ENCODE measurements around the gene STYXL2.

Gene STYXL2

DNA sequence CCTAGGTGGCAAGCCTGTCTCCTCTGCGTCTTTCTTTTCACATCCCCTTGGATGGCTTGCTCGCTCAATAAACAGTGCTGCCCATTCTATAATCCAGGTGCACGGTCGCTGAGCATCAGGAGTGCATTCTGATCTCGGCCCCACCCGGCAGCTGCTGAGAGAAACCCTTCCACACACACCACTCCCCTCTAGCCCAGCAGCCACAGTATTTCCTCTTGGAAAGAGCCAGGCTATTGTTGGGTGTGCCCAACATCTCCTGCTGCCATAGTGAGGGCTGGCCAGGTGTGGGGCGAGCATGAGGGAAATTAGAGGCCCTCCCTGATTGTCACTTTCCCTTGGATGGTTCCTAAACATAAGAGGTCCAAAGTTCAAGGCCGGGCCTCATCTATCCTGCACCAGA, 28.4 kb upstream of the STYXL2 start:
- no peak for DNase-seq (ENCODE audit: extremely low read depth, low read depth)
- TF ChIP-seq, protein P1, sequence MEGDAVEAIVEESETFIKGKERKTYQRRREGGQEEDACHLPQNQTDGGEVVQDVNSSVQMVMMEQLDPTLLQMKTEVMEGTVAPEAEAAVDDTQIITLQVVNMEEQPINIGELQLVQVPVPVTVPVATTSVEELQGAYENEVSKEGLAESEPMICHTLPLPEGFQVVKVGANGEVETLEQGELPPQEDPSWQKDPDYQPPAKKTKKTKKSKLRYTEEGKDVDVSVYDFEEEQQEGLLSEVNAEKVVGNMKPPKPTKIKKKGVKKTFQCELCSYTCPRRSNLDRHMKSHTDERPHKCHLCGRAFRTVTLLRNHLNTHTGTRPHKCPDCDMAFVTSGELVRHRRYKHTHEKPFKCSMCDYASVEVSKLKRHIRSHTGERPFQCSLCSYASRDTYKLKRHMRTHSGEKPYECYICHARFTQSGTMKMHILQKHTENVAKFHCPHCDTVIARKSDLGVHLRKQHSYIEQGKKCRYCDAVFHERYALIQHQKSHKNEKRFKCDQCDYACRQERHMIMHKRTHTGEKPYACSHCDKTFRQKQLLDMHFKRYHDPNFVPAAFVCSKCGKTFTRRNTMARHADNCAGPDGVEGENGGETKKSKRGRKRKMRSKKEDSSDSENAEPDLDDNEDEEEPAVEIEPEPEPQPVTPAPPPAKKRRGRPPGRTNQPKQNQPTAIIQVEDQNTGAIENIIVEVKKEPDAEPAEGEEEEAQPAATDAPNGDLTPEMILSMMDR (IDR thresholded peaks at IDR 0.05; ENCODE audit: low read depth, low read length, missing control alignments): no peak
- no peak overlapping the region for H3K4me3 ChIP-seq (replicated peaks; ENCODE audit: low read depth, low read length)

GRCh38 chr1:167066333-167067122, 27.3 kb upstream of the STYXL2 start:
- DNase-seq (ENCODE audit: extremely low read depth, low read depth): no peak
- H3K4me3 ChIP-seq (replicated peaks; ENCODE audit: low read depth, low read length): no peak overlapping the region
- TF ChIP-seq, protein P1 (IDR thresholded peaks at IDR 0.05; ENCODE audit: low read depth, low read length, missing control alignments): peak; percentile 97

DNA sequence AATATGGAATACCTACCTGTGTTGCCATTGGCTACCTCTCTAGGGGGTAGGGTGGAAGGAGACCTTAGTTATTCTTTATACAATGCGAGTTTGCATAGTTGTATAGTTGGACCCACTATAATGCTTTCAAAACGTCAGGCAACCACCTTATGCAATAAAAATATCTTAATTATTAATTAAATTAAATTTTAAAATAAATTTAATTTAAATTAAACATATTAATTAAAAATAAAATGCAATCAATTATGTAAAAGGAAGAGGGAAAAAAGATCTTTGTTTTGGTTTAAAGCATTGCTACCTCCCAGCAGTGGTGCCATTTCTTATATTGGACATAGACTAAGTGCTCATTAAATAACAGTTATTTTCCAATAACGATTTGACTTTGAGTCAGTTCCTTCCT, 26.0 kb upstream of the STYXL2 start:
- TF ChIP-seq, protein P1 (IDR thresholded peaks at IDR 0.05; ENCODE audit: low read depth, low read length, missing control alignments): no peak
- no peak for DNase-seq (ENCODE audit: extremely low read depth, low read depth)

GRCh38 chr1:167068761-167069160, 25.1 kb upstream of the STYXL2 start:
- TF ChIP-seq, protein P1 (IDR thresholded peaks at IDR 0.05; ENCODE audit: low read depth, low read length, missing control alignments): no peak
- H3K4me3 ChIP-seq (replicated peaks; ENCODE audit: low read depth, low read length): no peak overlapping the region
- no peak for DNase-seq (ENCODE audit: extremely low read depth, low read depth)

More for the DNA sequence above, 26.0 kb upstream of the STYXL2 start:
- no peak overlapping the region for H3K4me3 ChIP-seq (replicated peaks; ENCODE audit: low read depth, low read length)

DNA sequence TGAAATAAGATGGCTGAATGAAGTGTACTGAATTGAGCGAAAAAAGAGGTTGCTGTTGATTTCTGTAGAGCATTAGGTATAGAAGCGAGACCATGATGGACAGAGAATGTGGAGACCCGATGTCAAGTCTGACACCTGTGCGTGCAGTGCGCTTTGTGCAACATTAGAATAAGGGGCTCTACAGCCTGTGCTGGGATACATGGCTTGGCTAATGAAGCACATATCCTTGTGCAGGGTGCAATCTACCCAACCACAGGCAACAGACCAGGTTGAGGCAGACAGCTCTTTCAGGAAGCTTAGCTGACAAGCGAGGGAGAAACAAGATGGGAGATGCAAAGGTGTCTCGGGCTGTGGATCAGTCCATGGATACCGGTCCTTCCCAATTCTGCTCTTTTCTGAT, 22.6 kb upstream of the STYXL2 start:
- H3K4me3 ChIP-seq (replicated peaks; ENCODE audit: low read depth, low read length): no peak overlapping the region
- no peak for DNase-seq (ENCODE audit: extremely low read depth, low read depth)
- TF ChIP-seq, protein P1 (IDR thresholded peaks at IDR 0.05; ENCODE audit: low read depth, low read length, missing control alignments): no peak

GRCh38 chr1:167076136-167076710, 17.7 kb upstream of the STYXL2 start:
- no peak overlapping the region for H3K4me3 ChIP-seq (replicated peaks; ENCODE audit: low read depth, low read length)
- no peak for DNase-seq (ENCODE audit: extremely low read depth, low read depth)

More at GRCh38 chr1:167076136-167076710, 17.7 kb upstream of the STYXL2 start:
- TF ChIP-seq, protein P1 (IDR thresholded peaks at IDR 0.05; ENCODE audit: low read depth, low read length, missing control alignments): no peak

Data from HFF-Myc (cell line).